OCI-LY1 (cell line): ENCODE data around the gene PTPRCAP.
A peak's percentile ranks its signal among the peaks of the same experiment; 100 is the strongest.

Source experiments
- H2AFZ ChIP-seq: fragments of 200-600 bp; sonication (generic), shearing (Covaris generic); 2 replicates; pipeline ENCODE4 v1.6.0; 2014; ENCODE audit warnings: antibody characterized with exemption, mild to moderate bottlenecking, low read length
- H3F3A ChIP-seq: fragments of 200-600 bp; sonication (generic), shearing (Covaris generic); 2 replicates; pipeline ENCODE4 v1.6.0; 2014; ENCODE audit warnings: mild to moderate bottlenecking, antibody characterized with exemption, low read length, moderate library complexity; ENCODE audit not compliant: insufficient read depth
- H3K27ac ChIP-seq: fragments of 200-600 bp; sonication (generic); 2 replicates; pipeline ENCODE4 v1.5.1; 2014; ENCODE audit warnings: low read length, mixed run types, mild to moderate bottlenecking, low read depth; ENCODE audit not compliant: poor library complexity, severe bottlenecking
- H3K27me3 ChIP-seq: fragments of 200-600 bp; sonication (generic); 2 replicates; pipeline ENCODE4 v1.6.0; 2014; ENCODE audit warnings: antibody characterized with exemption, mild to moderate bottlenecking, low read length, moderate library complexity; ENCODE audit not compliant: insufficient read depth
- H3K36me3 ChIP-seq: fragments of 200-600 bp; sonication (generic); 2 replicates; pipeline ENCODE4 v1.6.1; 2014; ENCODE audit warnings: mild to moderate bottlenecking, antibody characterized with exemption, low read length, moderate library complexity, mixed read lengths; ENCODE audit not compliant: insufficient read depth
- H3K4me1 ChIP-seq: fragments of 200-600 bp; sonication (generic); 2 replicates; pipeline ENCODE4 v1.5.1; 2014; ENCODE audit warnings: mild to moderate bottlenecking, low read length, moderate library complexity; ENCODE audit not compliant: insufficient read depth, severe bottlenecking
- H3K4me2 ChIP-seq: fragments of 200-600 bp; sonication (generic), shearing (Covaris generic); 2 replicates; pipeline ENCODE4 v1.6.1; 2014; ENCODE audit warnings: low read length
- H3K4me3 ChIP-seq: fragments of 200-600 bp; sonication (generic); 2 replicates; pipeline ENCODE4 v1.5.1; 2014; ENCODE audit warnings: low read length, low read depth, mild to moderate bottlenecking, mixed read lengths; ENCODE audit not compliant: poor library complexity, severe bottlenecking
- H3K79me2 ChIP-seq: fragments of 200-600 bp; shearing (Covaris generic); 2 replicates; pipeline ENCODE4 v1.6.1; 2016; ENCODE audit warnings: mixed run types, low read length, mixed read lengths; ENCODE audit not compliant: insufficient read depth
- H3K9ac ChIP-seq: fragments of 200-600 bp; sonication (generic), shearing (Covaris generic); 2 replicates; pipeline ENCODE4 v1.6.1; 2014; ENCODE audit warnings: mild to moderate bottlenecking, low read length, mixed read lengths
- H3K9me2 ChIP-seq: fragments of 200-600 bp; sonication (generic), shearing (Covaris generic); 2 replicates; pipeline ENCODE4 v1.6.1; 2014; ENCODE audit warnings: low read depth, mild to moderate bottlenecking, low read length, mixed read lengths
- H3K9me3 ChIP-seq: fragments of 200-600 bp; shearing (Covaris generic); 2 replicates; pipeline ENCODE4 v1.6.1; 2014; ENCODE audit warnings: low read length, mixed read lengths
- H4K20me1 ChIP-seq: fragments of 200-600 bp; sonication (generic), shearing (Covaris generic); 2 replicates; pipeline ENCODE4 v1.6.0; 2016; ENCODE audit warnings: mild to moderate bottlenecking, low read length; ENCODE audit not compliant: insufficient read depth
- EZH2 ChIP-seq: fragments of 200-600 bp; sonication (generic), shearing (Covaris generic); IDR thresholded peaks from 2 replicates; pipeline ENCODE4 v1.8.0; 2017; ENCODE audit warnings: borderline replicate concordance, mixed run types, mild to moderate bottlenecking, antibody characterized with exemption, low read length, moderate library complexity, mixed read lengths
- TF ChIP-seq, protein P1 (sequence below): fragments of 200-600 bp; sonication (generic), shearing (Covaris generic); IDR thresholded peaks from 2 replicates; pipeline ENCODE4 v1.5.1; 2017; ENCODE audit warnings: mild to moderate bottlenecking, antibody characterized with exemption, low read length, moderate library complexity, mixed read lengths

The PTPRCAP gene

DNA sequence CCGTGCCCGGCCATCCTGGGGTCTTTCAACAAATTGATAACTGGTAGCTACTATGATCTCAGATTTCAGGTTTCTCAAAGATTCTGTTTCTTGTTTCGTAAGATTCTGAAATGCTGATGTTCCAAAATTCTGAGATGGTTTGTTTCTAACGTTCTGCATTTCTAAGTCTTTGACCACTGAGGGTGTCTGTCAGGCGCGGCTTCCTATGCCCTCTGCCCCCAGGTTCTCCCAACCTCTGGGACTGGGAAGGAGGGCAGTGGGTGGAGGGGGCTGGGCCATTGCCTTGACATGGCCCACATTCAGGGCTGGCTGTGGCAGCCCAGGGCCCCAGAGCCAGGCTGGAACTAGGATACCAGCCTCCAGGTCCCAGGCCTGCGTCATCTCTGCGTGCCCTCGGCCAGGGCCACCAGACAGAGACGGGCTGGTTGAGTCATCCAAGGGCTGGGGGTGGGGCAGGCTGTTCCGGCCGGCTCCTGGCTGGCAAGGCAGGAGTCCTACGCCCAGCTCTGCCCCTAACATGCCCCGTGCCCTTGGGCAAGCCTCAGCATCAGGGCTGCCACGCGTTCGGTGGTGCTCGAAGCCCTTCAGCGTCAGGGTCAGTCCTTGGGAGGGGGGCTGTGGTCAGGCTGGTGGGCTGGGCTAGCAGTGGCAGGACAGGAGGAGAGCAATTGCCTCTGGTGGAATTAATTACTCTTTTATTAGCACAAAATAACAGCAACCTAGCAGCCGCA lies 26.4 kb upstream of the PTPRCAP start:
- peaks cover 20% of the 10 kb centered on the region; the same call in 1 of the 2 replicates for H3F3A ChIP-seq

DNA sequence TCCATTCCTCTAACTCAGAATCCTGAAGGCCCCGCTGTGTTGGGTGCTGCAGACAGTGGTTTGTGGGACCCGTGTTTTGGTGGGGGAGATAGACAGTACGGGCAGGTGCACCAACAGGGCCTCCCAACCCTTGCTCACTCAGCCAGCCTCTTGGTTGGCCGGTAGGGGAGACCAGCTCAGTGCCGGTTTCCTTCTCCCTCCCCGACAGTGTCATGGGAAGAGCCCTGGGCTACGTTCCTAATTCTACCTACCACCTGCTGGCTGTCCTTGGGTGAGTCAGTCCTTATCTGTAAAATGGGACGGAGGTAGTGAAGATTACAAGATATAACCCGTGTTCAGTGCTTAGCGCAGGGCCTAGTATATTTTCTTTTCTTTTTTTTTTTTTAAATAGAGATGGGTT lies 25.7 kb upstream of the PTPRCAP start:
- no peaks in the 10 kb centered on the region for H3K9me2 ChIP-seq
- peaks cover 80% of the 10 kb centered on the region for H3K4me1 ChIP-seq
- peak overlapping the region; percentile 85 for H3K27ac ChIP-seq
- H3K4me3 ChIP-seq, result no peak overlapping the region
- H2AFZ ChIP-seq, result no peak overlapping the region
- no peak overlapping the region for H3K9ac ChIP-seq
- TF ChIP-seq, protein P1, sequence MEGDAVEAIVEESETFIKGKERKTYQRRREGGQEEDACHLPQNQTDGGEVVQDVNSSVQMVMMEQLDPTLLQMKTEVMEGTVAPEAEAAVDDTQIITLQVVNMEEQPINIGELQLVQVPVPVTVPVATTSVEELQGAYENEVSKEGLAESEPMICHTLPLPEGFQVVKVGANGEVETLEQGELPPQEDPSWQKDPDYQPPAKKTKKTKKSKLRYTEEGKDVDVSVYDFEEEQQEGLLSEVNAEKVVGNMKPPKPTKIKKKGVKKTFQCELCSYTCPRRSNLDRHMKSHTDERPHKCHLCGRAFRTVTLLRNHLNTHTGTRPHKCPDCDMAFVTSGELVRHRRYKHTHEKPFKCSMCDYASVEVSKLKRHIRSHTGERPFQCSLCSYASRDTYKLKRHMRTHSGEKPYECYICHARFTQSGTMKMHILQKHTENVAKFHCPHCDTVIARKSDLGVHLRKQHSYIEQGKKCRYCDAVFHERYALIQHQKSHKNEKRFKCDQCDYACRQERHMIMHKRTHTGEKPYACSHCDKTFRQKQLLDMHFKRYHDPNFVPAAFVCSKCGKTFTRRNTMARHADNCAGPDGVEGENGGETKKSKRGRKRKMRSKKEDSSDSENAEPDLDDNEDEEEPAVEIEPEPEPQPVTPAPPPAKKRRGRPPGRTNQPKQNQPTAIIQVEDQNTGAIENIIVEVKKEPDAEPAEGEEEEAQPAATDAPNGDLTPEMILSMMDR, result no peak
- no peak for TF ChIP-seq EZH2
- H3F3A ChIP-seq, result peaks cover 20% of the 10 kb centered on the region; the same call in 1 of the 2 replicates
- H3K9me3 ChIP-seq, result no peaks in the 10 kb centered on the region
- H3K79me2 ChIP-seq, result peaks cover 3% of the 10 kb centered on the region; the same call in 1 of the 2 replicates
- no peak overlapping the region for H3K4me2 ChIP-seq
- H4K20me1 ChIP-seq, result no peaks in the 10 kb centered on the region
- H3K36me3 ChIP-seq, result peaks cover 7% of the 10 kb centered on the region; the same call in 1 of the 2 replicates
- H3K27me3 ChIP-seq, result no peaks in the 10 kb centered on the region

More for the DNA sequence above, 26.4 kb upstream of the PTPRCAP start:
- no peak for TF ChIP-seq EZH2
- TF ChIP-seq, protein P1, result no peak
- H3K36me3 ChIP-seq, result peaks cover 7% of the 10 kb centered on the region; the same call in 1 of the 2 replicates
- no peaks in the 10 kb centered on the region for H3K27me3 ChIP-seq
- peak overlapping the region; percentile 85 for H3K27ac ChIP-seq
- H3K9ac ChIP-seq, result peak overlapping the region; percentile 68
- H3K4me2 ChIP-seq, result peak overlapping the region; percentile 64
- H3K9me3 ChIP-seq, result no peaks in the 10 kb centered on the region
- H3K4me1 ChIP-seq, result peaks cover 76% of the 10 kb centered on the region
- peaks cover 3% of the 10 kb centered on the region; the same call in 1 of the 2 replicates for H3K79me2 ChIP-seq
- H4K20me1 ChIP-seq, result no peaks in the 10 kb centered on the region
- H2AFZ ChIP-seq, result no peak overlapping the region
- no peaks in the 10 kb centered on the region for H3K9me2 ChIP-seq
- peak overlapping the region; percentile 50 for H3K4me3 ChIP-seq

DNA sequence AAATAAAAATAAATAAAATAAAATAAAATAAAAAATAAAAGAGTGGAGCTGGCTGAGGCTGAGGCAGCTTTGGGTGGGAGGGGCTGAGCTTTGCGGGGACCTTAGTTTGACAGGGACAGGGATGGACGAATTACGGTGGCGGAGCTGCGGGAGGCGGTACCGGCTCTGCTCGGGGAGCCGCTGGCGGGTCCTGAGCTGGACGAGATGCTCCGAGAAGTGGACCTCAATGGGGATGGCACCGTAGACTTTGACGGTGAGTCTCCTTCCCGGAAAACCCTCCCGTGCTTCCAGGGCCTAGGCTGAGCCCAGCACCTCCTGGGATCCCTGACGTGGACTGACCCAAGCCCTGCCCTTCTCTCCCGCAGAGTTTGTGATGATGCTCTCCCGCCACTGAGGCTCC lies 20.8 kb upstream of the PTPRCAP start:
- peak overlapping the region; percentile 79; the same call in 1 of the 2 replicates for H3K4me2 ChIP-seq
- peaks cover 11% of the 10 kb centered on the region; the same call in 1 of the 2 replicates for H3F3A ChIP-seq
- no peaks in the 10 kb centered on the region for H3K9me2 ChIP-seq
- no peaks in the 10 kb centered on the region for H3K79me2 ChIP-seq
- peaks cover 39% of the 10 kb centered on the region for H3K4me1 ChIP-seq
- peak overlapping the region; percentile 99 for H3K27ac ChIP-seq
- no peak overlapping the region for H3K4me3 ChIP-seq
- no peaks in the 10 kb centered on the region for H3K27me3 ChIP-seq
- no peaks in the 10 kb centered on the region for H4K20me1 ChIP-seq
- H3K9ac ChIP-seq, result peak overlapping the region; percentile 64; the same call in 1 of the 2 replicates
- TF ChIP-seq, protein P1, result no peak
- no peak for TF ChIP-seq EZH2
- no peaks in the 10 kb centered on the region for H3K36me3 ChIP-seq
- H2AFZ ChIP-seq, result no peak overlapping the region
- H3K9me3 ChIP-seq, result no peaks in the 10 kb centered on the region
